GM12878 (cell line): ENCODE results near the gene KIAA0319L. TPM values are rescaled to one million over a fixed set of nuclear protein-coding genes. Genes with fewer than 3 reads are reported as not detected.

Experiments used
- ATAC-seq: fragments of 200-7000 bp; cut with Tn5 transposase; 3 replicates; pipeline ENCODE4 v1.9.1; 2020; ENCODE audit warnings: mild to moderate bottlenecking, moderate library complexity
- BruUV-seq: library from RNA; stranded (reverse); fragments of 400-500 nt; replicated peaks from 2 replicates; lab custom pipeline; 2021; lab: Mats Ljungman, UMichigan
- CTCF ChIA-PET: fragments of 300-600 bp; sonication (Branson Sonifier 250); formaldehyde crosslinking; extraction: SDS; loops from one replicate; lab custom pipeline; 2021; ENCODE audit warnings: inconsistent platforms; lab: Yijun Ruan, JAX
- POLR2A ChIA-PET: fragments of 350-600 bp; formaldehyde crosslinking; extraction: SDS; loops from one replicate; lab custom pipeline; 2021; ENCODE audit warnings: inconsistent platforms; lab: Charles Lee
- RAD21 ChIA-PET: fragments of 300-600 bp; sonication (Branson Sonifier 250); formaldehyde crosslinking; loops from one replicate; lab custom pipeline; 2023; ENCODE audit warnings: antibody characterized with exemption; ENCODE audit not compliant: unreplicated experiment; lab: Charles Lee
- SMC1A ChIA-PET: fragments of 300-600 bp; sonication (Branson Sonifier 250); formaldehyde crosslinking; loops from one replicate; lab custom pipeline; 2023; ENCODE audit not compliant: unreplicated experiment, uncharacterized antibody; lab: Charles Lee
- DNase-seq: peaks from one replicate; pipeline ENCODE4 v3.0.0-alpha.2; 2011; ENCODE audit warnings: low read depth, low spot score
- FAIRE-seq: peaks from 3 replicates; lab custom pipeline; 2011; peaks lifted over from hg19 to GRCh38; lab: Jason Lieb, UNC
- H2AFZ ChIP-seq: 2 replicates; pipeline ENCODE4 v1.6.0; 2011; ENCODE audit warnings: low read depth, low read length, control low read depth; ENCODE audit not compliant: control insufficient read depth
- H3K27ac ChIP-seq: 2 replicates; pipeline ENCODE4 v1.5.1; 2011; ENCODE audit warnings: control low read depth; ENCODE audit not compliant: control insufficient read depth, insufficient read depth
- H3K27me3 ChIP-seq, 2 experiments: replicated peaks in 1 of 2; 2 replicates each; pipeline versions ENCODE4 v1.6.0 to v1.6.1; 2011; ENCODE audit warnings: low read length in 1 of 2; ENCODE audit not compliant: control insufficient read depth in 2 of 2, insufficient read depth in 2 of 2
- H3K36me3 ChIP-seq, 2 experiments: 2 replicates each; pipeline ENCODE4 v1.5.1; 2011; ENCODE audit warnings: low read length in 1 of 2; ENCODE audit not compliant: control insufficient read depth in 2 of 2, insufficient read depth in 2 of 2
- H3K4me1 ChIP-seq: 2 replicates; pipeline ENCODE4 v1.6.1; 2011; ENCODE audit warnings: mild to moderate bottlenecking, low read length, moderate library complexity, mixed read lengths; ENCODE audit not compliant: control insufficient read depth, insufficient read depth
- H3K4me2 ChIP-seq: 2 replicates; pipeline ENCODE4 v1.6.0; 2011; ENCODE audit warnings: control low read depth; ENCODE audit not compliant: control insufficient read depth, insufficient read depth
- H3K4me3 ChIP-seq: fragments of 200-600 bp; sonication (generic); 2 replicates; pipeline ENCODE4 v1.5.1; 2016
- H3K79me2 ChIP-seq: 2 replicates; pipeline ENCODE4 v1.6.0; 2011; ENCODE audit warnings: low read length; ENCODE audit not compliant: control insufficient read depth, insufficient read depth
- H3K9ac ChIP-seq: 2 replicates; pipeline ENCODE4 v1.8.0; 2011; ENCODE audit warnings: low read length, control low read depth, mixed read lengths; ENCODE audit not compliant: control insufficient read depth, insufficient read depth
- H3K9me3 ChIP-seq: replicated peaks from 3 replicates; pipeline ENCODE4 v1.5.1; 2011; ENCODE audit warnings: mild to moderate bottlenecking, low read length; ENCODE audit not compliant: control insufficient read depth, insufficient read depth
- H4K20me1 ChIP-seq: 2 replicates; pipeline ENCODE4 v1.6.0; 2011; ENCODE audit not compliant: control insufficient read depth, insufficient read depth
- ATF3 ChIP-seq: IDR thresholded peaks from 2 replicates; pipeline ENCODE4 v1.6.1; 2011; ENCODE audit warnings: low read depth, mild to moderate bottlenecking, low read length, moderate library complexity, borderline replicate concordance; ENCODE audit errors: extremely low read depth
- BMI1 ChIP-seq: fragments of 450-650 bp; IDR thresholded peaks from 2 replicates; pipeline ENCODE4 v1.6.1; 2016; ENCODE audit warnings: mild to moderate bottlenecking, moderate library complexity, borderline replicate concordance
- FOXM1 ChIP-seq: IDR thresholded peaks from 2 replicates; pipeline ENCODE4 v1.6.1; 2012; ENCODE audit warnings: low read depth, mild to moderate bottlenecking, inconsistent platforms, low read length, moderate library complexity
- SIN3A ChIP-seq: IDR thresholded peaks from 2 replicates; pipeline ENCODE4 v1.6.1; 2012; ENCODE audit warnings: low read depth, low read length, improper control_type of control experiment
- whole genome bisulfite sequencing: methylation state at CpG from one replicate; pipeline ENCODE4 v1.1.6; 2016; ENCODE audit warnings: low lambda C conversion rate; ENCODE audit not compliant: insufficient replicate concordance, insufficient coverage; ENCODE audit errors: missing lambda C conversion rate; 5-methylcytosine and 5-hydroxymethylcytosine counted together
- in situ Hi-C: fragments of 300-500 bp; cut with MboI; formaldehyde crosslinking; loops from 9 replicates; pipeline ENCODE4 v1.14.3; 2018; ENCODE audit warnings: mixed read lengths
- intact Hi-C: fragments of 100-400 bp; cut with micrococcal nuclease; formaldehyde crosslinking; loops from one replicate; pipeline ENCODE4 v1.14.2; 2022; ENCODE audit not compliant: unreplicated experiment
- polyA plus RNA-seq, 11 experiments: library from polyadenylated mRNA; depleted of rRNA in 4 of 11; unstranded in 6 of 11; stranded (reverse) in 5 of 11; fragments of >200 nt; fragmentation: Nextera tagmentation in 4 of 11; fragmentation: Illumina TruSeq in 1 of 11; extraction: Ambion mirVana in 4 of 11; extraction: Trizol in 1 of 11; gene quantifications; 1 replicate in 1 of 11; 2 replicates in 10 of 11; pipeline versions ENCODE4 v1.2.1 to v1.2.3, GENCODE V29; 2011 to 2016; ENCODE audit warnings: inconsistent platforms in 2 of 11, missing spikeins in 2 of 11, low read depth in 1 of 11
- total RNA-seq, 4 experiments: library from RNA; depleted of rRNA in 3 of 4; stranded (reverse); fragments of >200 nt in 3 of 4; fragmentation: Illumina TruSeq in 1 of 4; extraction: Trizol in 1 of 4; gene quantifications; 2 replicates each; pipeline versions ENCODE4 v1.2.1 to v1.2.3, GENCODE V29; 2013 to 2021
- TF ChIP-seq, protein P1 (sequence below): fragments of 450-650 bp; IDR thresholded peaks from 2 replicates; pipeline ENCODE4 v1.6.1; 2017; ENCODE audit warnings: mild to moderate bottlenecking, low read depth, inconsistent platforms; ENCODE audit not compliant: poor library complexity, severe bottlenecking

Gene KIAA0319L
- total and polyA plus RNA-seq, 10 of the 15 experiments (the other 5 are each of a cell fraction or from before 2014, with no cell fraction given), result 2.6 to 57.8 (median 25.4) TPM

DNA sequence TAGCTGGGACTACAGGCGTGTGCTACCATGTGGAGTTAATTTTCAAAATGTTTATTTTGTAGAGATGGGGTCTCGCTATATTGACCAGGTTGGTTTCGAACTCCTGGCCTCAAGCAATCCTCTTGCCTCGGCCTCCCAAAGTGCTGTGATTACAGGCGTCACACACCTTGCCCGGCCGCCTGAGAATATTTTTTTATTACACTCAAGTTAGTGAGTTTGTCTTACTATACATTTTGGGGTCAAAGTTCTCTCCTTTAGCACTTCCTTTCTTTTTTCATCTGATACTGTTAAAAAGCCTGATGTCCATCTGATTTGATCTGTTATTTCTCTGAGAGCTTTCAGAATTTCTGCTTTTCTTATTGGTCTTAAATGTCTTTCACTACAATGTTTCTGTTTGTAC, 128.8 kb downstream of the KIAA0319L start:
- ATAC-seq (no peak), FAIRE-seq (no peak), DNase-seq (no peak)
- ChIA-PET SMC1A (no interaction called here), POLR2A (no interaction called here), RAD21 (no interaction called here), CTCF (no interaction called here)
- Histone ChIP-seq H3K4me1 (no peaks in the 10 kb centered on the region), H3K36me3 (no peaks in the 10 kb centered on the region; a peak in 2 of 4 replicates), H4K20me1 (no peaks in the 10 kb centered on the region), H3K27me3 (no peaks in the 10 kb centered on the region), H3K4me3 (no peak overlapping the region), H2AFZ (no peak overlapping the region), H3K9me3 (no peaks in the 10 kb centered on the region), H3K79me2 (no peaks in the 10 kb centered on the region), H3K4me2 (no peak overlapping the region), H3K9ac (no peak overlapping the region), H3K27ac (no peak overlapping the region)
- no peak for TF ChIP-seq BMI1
- TF ChIP-seq, protein P1, sequence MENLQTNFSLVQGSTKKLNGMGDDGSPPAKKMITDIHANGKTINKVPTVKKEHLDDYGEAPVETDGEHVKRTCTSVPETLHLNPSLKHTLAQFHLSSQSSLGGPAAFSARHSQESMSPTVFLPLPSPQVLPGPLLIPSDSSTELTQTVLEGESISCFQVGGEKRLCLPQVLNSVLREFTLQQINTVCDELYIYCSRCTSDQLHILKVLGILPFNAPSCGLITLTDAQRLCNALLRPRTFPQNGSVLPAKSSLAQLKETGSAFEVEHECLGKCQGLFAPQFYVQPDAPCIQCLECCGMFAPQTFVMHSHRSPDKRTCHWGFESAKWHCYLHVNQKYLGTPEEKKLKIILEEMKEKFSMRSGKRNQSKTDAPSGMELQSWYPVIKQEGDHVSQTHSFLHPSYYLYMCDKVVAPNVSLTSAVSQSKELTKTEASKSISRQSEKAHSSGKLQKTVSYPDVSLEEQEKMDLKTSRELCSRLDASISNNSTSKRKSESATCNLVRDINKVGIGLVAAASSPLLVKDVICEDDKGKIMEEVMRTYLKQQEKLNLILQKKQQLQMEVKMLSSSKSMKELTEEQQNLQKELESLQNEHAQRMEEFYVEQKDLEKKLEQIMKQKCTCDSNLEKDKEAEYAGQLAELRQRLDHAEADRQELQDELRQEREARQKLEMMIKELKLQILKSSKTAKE, result no peak
- TF ChIP-seq FOXM1, result no peak
- TF ChIP-seq ATF3, result no peak
- no peak for TF ChIP-seq SIN3A
- intact Hi-C loops (loop anchor here (10.0 kb wide), 1 partner anchor 224 kb away; no protein-coding TSS in a partner anchor), in situ Hi-C loops (no loop called here)
- no TSS peak for BruUV-seq
- WGBS, result 96% methylated on average over 7 of the region's 7 CpGs
